K562 (cell line): ENCODE data around the gene SLC14A1. TPM values are rescaled to one million over a fixed set of nuclear protein-coding genes. Genes with fewer than 3 reads are reported as not detected.
A peak's percentile ranks its signal among the peaks of the same experiment; 100 is the strongest.

Source experiments
- BMI1 ChIP-seq: fragments of 150-350 bp; IDR thresholded peaks from 2 replicates; pipeline ENCODE4 v1.6.1; 2014; ENCODE audit warnings: low read length
- RCOR1 ChIP-seq, 2 experiments: IDR thresholded peaks; 2 replicates each; pipeline ENCODE4 v1.6.1; 2012; ENCODE audit warnings: low read depth in 2 of 2, low read length in 2 of 2, borderline replicate concordance in 1 of 2, improper control_type of control experiment in 1 of 2
- STAG1 ChIP-seq: sonication (generic); formaldehyde crosslinking; IDR thresholded peaks from 2 replicates; pipeline ENCODE4 v1.5.0; 2020; ENCODE audit warnings: missing genetic modification reagents, borderline replicate concordance
- TEAD1 ChIP-seq, 2 experiments: fragments of 450-650 bp in 1 of 2; sonication (generic) in 1 of 2; formaldehyde crosslinking; IDR thresholded peaks; 2 replicates each; pipeline versions ENCODE4 v1.4.0 to v1.8.0; 2020 to 2022; ENCODE audit warnings: mild to moderate bottlenecking in 2 of 2, missing genetic modification reagents in 1 of 2
- ZBTB7A ChIP-seq: IDR thresholded peaks from 2 replicates; pipeline ENCODE4 v1.6.1; 2011; ENCODE audit warnings: low read depth, mild to moderate bottlenecking, low read length, moderate library complexity, borderline replicate concordance; ENCODE audit not compliant: control insufficient read depth
- polyA plus RNA-seq, 8 experiments: library from polyadenylated mRNA; depleted of rRNA in 4 of 8; stranded (reverse) in 5 of 8; unstranded in 3 of 8; fragments of >200 nt; fragmentation: Nextera tagmentation in 2 of 8; fragmentation: Illumina TruSeq in 1 of 8; extraction: Ambion mirVana in 2 of 8; extraction: Trizol in 1 of 8; gene quantifications; 2 replicates each; pipeline versions ENCODE4 v1.2.1 to v1.2.3, GENCODE V29; 2011 to 2014; ENCODE audit warnings: inconsistent platforms in 1 of 8, missing spikeins in 1 of 8
- total RNA-seq, 7 experiments: library from RNA; depleted of rRNA in 6 of 7; stranded (reverse); fragments of >200 nt in 6 of 7; fragmentation: Illumina TruSeq in 2 of 7; extraction: Trizol in 2 of 7; gene quantifications; 2 replicates each; pipeline versions ENCODE4 v1.2.1 to v1.2.3, GENCODE V29; 2011 to 2021; ENCODE audit warnings: low replicate concordance in 1 of 7
- TF ChIP-seq, protein P1 (sequence below): fragments of 450-650 bp; IDR thresholded peaks from 2 replicates; pipeline ENCODE4 v1.6.1; 2016; ENCODE audit warnings: low read depth

The SLC14A1 gene
- total and polyA plus RNA-seq, 9 of the 15 experiments (the other 6 are each of a cell fraction or from before 2014, with no cell fraction given), result 0.14 to 0.40 (median 0.20) TPM; not detected in 6

GRCh38 chr18:45690975-45691815, 32.8 kb upstream of the SLC14A1 start (continued):
- TF ChIP-seq, protein P1, sequence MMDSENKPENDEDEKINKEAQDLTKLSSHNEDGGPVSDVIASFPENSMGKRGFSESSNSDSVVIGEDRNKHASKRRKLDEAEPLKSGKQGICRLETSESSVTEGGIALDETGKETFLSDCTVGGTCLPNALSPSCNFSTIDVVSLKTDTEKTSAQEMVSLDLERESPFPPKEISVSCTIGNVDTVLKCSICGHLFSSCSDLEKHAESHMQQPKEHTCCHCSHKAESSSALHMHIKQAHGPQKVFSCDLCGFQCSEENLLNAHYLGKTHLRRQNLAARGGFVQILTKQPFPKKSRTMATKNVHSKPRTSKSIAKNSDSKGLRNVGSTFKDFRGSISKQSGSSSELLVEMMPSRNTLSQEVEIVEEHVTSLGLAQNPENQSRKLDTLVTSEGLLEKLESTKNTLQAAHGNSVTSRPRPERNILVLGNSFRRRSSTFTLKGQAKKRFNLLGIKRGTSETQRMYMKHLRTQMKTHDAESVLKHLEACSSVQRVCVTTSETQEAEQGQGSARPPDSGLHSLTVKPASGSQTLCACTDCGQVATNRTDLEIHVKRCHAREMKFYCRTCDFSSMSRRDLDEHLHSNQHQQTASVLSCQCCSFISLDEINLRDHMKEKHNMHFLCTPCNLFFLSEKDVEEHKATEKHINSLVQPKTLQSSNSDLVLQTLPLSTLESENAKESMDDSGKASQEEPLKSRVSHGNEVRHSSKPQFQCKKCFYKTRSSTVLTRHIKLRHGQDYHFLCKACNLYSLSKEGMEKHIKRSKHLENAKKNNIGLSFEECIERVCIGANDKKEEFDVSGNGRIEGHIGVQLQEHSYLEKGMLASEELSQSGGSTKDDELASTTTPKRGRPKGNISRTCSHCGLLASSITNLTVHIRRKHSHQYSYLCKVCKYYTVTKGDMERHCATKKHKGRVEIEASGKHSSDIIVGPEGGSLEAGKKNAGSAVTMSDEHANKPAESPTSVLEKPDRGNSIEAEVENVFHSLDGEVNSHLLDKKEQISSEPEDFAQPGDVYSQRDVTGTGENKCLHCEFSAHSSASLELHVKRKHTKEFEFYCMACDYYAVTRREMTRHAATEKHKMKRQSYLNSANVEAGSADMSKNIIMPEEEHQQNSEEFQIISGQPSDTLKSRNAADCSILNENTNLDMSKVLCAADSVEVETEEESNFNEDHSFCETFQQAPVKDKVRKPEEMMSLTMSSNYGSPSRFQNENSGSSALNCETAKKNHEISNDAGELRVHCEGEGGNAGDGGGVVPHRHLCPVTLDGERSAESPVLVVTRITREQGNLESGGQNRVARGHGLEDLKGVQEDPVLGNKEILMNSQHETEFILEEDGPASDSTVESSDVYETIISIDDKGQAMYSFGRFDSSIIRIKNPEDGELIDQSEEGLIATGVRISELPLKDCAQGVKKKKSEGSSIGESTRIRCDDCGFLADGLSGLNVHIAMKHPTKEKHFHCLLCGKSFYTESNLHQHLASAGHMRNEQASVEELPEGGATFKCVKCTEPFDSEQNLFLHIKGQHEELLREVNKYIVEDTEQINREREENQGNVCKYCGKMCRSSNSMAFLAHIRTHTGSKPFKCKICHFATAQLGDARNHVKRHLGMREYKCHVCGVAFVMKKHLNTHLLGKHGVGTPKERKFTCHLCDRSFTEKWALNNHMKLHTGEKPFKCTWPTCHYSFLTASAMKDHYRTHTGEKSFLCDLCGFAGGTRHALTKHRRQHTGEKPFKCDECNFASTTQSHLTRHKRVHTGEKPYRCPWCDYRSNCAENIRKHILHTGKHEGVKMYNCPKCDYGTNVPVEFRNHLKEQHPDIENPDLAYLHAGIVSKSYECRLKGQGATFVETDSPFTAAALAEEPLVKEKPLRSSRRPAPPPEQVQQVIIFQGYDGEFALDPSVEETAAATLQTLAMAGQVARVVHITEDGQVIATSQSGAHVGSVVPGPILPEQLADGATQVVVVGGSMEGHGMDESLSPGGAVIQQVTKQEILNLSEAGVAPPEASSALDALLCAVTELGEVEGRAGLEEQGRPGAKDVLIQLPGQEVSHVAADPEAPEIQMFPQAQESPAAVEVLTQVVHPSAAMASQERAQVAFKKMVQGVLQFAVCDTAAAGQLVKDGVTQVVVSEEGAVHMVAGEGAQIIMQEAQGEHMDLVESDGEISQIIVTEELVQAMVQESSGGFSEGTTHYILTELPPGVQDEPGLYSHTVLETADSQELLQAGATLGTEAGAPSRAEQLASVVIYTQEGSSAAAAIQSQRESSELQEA, result no peak
- TF ChIP-seq STAG1 (peak; percentile 58; the same call in 1 of the 2 replicates), TEAD1 (CRISPR knock-in tag; IDR thresholded peaks at IDR 0.05) (peak in 1 of 2 experiments; percentile 83; a peak in 2 of 4 replicates), BMI1 (no peak), ZBTB7A (no peak), RCOR1 (IDR thresholded peaks at IDR 0.05; ENCODE audit: borderline replicate concordance in 1 of 2, low read depth in 2 of 2, low read length in 2 of 2) (no peak)
